IPS DF 4.7 (cell line): ENCODE data around the gene LRMDA.

Experiments used
- DNase-seq: peaks from one replicate; pipeline ENCODE4 v3.0.0-alpha.2; 2013; ENCODE audit warnings: low spot score; ENCODE audit errors: extremely low read depth

Gene LRMDA

DNA sequence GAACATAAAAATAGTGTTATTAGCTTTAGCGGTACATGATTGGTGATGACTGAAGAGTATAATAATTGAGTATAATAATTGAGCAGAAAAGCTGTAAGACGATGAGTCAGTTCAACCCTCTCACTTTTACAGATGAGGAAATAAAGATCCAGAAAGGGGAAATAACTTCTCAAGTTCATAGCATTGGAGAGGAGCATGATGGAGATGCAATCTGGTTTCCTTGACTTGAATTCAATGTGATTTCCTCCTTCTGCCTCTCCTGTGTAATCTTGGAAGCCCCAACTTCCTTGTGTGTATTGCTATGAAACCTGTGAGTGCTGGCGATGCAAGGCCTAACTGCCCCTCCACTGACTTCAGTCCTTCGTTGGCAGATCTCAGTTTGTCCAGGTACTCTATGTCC, 265.1 kb downstream of the LRMDA start:
- DNase-seq = no peak

DNA sequence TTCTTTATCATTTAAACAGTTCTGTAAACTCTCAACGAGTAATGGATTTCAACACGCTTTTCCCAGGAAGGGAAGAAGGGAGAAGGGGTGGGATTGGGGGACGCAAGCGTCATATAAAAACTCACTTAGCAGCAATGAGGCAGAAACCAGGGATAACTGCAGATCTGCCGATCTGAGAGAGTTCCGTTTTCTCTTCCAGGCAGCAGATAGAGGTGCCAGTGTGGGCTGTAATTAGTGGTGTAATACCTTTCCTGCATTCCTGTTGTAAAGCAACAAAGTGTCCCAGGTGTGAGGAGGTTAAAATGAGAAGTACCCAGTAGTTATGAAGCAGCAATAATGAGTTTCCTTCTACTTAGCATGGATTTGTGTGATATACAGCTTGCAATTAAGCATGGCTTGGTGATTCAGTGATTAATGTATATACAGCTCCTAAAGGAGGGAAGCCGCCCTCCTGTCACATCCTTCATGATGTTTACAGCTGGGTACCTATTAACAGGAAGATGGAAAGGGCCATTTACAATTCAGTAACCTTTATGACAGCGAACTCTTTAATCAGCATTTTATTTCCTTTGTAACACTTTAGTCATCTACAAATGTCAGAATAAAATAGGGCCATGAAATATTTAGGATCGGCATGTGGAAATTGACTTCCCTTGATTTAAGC, 271.9 kb downstream of the LRMDA start:
- DNase-seq = no peak

DNA sequence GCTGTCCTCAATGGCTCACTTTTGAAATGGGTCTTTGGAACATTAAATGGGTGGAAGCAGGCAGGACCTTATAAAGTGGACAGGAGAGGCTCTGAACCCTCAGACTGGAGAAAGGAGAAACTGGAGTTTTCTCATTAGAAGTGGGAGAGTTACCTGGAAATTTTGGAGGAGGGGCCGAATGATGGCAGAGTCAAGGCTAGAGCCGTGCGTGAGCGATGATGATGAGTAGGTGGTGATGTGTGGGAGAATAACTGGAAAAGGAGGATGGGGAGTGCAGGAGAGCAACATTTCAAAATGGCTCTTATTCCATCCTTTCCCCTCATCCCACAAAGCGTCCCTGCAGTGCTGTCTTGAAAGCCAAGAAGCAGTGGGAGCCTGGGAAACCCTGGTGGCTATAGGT, 274.0 kb downstream of the LRMDA start:
- DNase-seq = no peak

DNA sequence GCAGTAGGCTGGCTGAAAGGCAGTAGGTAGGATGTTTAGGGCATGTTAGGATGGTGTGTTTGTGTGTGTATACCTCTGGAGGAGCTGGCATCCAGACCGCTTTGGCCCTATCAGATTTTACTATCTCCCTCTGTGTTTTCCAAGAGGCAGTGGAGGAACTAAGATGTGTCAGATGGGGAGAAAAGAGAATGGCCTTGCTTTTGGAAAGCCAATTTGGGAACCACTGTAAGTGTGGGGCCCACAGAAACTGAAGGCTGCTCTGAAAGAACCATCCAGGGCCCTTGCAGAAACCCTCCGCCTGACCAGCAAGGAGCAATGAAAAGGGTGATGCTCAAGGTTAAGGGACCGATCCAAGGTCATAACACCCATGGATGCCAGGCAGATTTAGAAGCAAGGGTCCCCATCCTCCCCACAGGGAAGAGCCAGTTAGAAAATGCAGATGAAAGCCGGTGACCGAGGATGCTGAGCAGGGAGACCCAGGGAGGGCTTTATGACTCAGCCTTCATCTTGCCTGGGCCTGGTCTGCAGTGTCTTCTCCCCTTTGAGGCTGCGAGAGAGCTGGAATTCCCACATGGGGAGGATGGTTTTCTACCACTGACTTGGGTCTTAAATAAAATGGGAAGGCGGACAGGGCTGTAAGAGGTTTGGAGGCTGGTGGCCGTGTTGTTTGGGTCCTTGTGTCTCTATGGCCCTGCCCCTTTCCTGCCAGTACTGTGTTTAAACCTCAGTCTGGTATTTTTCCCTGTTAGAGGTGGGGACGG, 275.8 kb downstream of the LRMDA start:
- no peak for DNase-seq

DNA sequence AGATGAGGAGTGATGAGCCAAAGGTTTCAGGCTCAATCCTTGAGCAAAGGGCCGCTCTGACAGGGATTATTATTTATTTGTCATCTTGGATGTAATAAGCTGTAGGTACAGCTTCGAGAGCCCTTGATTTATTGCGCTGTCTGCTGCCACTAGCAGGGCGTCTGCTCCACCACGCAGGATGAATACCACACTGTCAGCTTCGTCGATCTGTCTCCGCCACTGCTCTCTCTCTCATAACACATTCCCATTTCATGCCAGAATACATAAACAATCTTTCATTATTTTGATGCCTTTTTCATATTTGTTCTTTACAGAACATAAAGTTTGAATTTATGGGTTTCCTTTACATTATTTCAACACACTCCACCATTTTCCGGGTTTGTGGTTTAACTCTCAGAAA, 276.6 kb downstream of the LRMDA start:
- DNase-seq = no peak

DNA sequence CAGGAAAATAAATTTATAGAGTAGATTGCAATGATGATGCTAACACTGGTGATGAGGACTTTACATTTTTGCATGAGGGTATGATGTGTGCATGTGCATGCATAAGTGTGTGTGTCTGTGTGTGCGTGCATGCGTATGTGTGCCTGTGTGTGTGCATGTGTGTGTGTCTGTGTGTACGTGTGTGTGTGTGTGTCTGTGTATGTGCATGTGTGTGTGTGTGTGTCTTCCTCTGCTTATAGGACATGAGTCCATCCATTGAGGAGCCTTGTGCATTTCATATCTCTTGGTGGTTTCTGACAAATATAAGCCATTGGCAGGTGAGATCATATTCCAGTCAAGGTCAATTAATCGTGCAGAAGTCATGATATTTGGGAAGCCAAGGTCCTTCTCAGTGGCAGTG, 277.8 kb downstream of the LRMDA start:
- DNase-seq = no peak

DNA sequence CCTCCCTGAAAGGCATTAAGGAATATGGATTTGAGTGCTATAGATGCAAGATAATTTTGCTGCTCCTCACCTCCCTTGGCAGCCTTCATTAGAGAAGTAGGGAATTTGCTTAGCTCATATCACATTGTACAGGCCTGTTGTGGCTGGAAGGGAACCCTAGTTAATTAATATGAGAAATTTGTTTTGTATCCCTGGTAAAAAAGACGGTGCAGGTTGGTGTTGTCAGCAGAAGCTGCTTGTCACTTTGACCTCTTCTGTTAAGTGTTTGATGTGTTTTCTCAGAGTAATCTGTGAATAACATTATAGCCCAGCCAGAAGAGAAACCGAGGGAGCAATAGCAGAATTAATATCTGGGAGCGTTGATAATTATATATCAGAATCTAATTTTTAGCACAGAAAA, 278.4 kb downstream of the LRMDA start:
- DNase-seq = no peak

DNA sequence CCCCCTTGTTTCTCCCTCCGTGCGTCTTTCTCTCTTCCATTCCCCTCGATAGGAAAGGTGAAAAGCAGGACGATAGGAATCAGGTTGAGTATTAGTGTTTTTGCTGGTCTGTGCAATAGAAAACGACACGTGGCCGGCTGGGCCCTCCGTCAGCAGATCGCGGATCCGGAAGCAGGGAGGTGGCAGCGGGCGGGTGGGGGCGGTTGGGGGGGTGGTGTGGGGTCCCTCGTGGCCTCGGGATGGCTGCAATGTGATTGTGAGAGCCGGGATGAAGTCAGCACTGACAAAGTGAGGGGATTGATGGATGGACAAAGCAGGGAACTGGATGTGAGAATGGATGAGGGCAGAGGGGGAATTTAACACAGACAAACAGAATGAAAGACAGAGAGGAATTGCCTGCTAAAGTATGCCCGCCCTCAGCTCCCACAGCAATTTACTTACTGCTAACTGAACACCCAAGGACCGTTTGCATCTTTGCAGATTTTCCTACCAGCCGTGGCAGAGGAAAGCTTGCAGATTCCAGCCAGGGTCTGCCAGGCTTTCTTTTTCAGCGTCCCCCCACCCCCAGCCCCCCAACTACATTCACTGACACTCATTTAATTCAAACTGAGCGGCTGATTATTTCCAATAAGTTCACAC, 280.9 kb downstream of the LRMDA start:
- no peak for DNase-seq

DNA sequence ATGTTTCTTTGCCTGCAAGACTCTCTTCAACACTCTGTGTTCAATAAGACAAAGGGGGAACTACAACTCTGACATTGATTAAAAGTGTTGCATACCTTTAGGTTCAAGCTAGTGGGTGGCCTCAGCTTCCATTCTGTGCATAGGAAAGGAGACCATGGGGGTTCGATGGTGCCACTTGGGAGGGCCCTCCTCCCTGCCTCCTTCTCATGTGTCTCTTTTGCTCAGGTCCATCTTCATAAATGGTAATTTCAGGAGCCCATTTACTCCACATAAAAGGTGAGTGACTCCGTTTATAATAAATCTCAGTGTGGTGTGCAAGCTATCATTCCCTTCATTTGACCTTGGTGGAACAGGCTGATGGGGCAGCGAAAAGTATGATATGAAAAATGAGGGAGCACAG, 285.1 kb downstream of the LRMDA start:
- DNase-seq = no peak

DNA sequence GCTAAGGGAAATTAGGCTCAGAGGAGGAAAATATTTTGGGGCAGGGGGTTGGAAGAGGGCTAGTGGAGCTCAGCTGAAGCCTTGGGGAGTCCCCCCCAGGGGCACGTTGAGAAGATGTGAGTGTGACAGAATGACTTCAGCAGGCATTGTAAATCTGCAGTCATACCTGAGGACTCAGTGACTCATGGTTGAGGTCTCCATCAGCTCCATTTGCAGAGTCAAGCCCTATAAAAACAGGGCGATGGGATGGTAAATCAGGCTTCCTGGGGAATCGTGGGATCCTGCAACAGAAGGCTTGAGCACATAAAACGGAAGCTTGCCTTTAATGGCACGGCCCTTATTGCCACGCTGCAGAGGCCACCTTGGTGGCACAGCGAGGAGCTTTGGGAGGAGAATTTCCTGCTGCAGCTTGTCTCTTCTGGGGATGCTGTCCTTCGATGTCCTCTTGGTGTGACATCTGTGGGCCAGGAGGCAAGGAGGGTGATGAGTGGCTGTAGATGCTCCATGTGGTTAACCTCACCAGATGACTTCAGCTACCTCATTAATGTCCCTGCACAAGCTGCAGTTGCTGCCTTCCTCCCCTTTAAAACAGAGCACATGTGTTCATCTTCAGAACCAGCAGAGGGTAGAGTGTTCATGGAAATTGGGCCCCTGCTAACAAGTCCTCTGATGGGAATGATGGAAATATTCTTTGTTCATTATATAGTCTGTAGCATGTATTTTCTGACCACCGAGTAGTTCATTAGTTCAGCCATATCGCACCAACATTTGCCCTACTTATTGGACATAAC, 285.9 kb downstream of the LRMDA start:
- DNase-seq = no peak

DNA sequence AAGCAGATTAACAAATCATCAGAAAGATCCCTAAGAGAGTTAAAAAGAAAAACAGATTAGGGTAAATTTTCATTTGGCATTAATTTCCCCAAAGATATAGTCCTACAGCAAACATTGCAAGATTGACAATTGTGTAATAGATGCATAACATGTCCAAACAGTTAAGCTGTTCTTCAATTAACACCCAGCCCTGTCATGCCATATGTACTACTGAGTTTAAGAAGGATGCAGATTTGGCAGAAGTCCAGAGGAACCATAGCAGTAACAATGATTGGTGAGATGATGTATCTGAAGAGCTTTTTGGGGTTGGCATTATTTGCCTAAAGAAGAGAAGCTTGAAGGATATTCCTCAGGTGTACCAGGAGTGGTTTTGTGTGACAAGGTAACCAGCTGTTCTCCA, 287.6 kb downstream of the LRMDA start:
- no peak for DNase-seq

DNA sequence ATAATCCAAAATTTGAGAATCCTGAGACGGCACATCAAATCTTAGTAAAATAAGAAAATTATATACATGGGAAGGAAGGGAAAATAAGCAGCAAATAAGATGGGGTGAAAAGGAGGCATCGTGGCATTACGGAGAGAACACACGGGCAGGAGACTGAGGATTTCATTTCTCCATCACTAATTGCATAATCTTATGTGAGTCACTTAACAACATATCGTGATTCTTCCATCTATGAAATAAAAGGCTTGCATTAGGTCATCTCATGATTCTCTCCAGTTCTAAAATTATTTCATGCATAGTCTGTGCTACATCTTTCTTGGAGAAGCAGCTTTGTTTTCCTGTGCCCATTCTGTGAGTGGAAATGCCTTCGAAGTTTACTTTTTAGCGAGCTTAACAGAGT, 288.7 kb downstream of the LRMDA start:
- no peak for DNase-seq

DNA sequence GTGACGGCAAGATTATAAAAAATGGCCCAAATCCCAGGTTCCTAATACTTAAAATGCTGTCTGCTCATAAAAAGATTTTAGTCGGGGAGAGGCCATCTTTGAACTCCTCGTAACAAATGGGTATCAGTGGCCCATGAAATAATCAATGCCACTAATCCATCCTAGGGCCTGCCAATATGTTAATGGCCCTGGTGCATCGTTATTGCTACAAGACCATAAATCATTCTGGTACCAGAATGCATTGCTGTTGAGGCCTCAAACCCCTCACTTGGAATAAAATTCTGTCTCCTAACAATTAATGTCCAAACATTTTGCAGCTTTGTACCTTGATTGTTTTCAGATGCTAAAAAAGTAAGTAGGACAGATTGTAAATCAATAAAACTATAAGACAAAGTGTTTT, 290.6 kb downstream of the LRMDA start:
- DNase-seq = no peak

DNA sequence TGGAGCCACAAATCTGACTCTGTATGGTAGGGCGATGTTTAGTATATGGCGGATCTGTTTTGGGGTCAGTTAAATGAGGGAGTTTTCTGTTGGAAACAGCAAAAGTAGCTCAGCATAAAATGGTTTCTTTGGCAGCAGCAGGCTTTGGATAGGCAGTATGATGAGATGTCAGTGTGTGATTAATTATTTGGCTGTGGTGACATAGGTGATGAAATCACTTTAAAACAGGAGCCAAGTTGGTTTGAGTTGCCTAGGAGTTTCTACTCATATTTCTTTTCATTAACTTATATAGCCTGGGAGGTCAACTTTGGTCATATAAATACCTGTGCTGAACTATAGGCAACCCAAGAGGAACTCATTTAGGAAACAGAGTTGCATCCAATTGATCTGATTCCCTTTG, 291.2 kb downstream of the LRMDA start:
- no peak for DNase-seq

DNA sequence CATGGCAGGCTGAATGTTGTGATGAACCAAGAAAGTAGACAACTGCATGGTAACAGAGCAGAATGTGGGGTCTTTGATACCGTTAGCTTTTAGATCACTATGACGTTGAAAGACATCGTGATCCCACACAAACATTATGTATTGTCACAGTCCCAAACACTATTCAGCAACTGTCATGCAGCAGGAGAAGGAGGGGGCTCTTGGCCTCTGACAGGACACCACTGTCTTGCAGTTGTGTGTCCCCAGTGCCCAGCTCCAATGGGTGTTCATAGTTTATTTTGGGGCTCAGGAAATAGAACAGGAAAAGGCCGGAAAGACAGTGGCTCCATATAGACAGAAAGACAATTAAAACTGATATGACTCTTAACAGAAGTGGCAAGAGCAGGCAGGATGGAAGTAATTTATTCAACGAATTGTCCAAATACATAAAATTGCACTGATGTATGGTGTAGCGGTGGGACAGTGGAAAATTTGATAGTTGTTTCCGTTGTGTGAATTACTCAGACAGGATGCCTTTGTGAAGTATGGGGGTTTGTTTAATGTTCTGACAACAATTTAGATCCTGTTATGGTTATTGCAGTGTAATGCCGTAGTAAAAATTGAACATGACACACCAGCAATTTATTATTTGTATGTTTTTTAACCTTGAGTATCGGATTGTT, 292.0 kb downstream of the LRMDA start:
- DNase-seq = no peak

DNA sequence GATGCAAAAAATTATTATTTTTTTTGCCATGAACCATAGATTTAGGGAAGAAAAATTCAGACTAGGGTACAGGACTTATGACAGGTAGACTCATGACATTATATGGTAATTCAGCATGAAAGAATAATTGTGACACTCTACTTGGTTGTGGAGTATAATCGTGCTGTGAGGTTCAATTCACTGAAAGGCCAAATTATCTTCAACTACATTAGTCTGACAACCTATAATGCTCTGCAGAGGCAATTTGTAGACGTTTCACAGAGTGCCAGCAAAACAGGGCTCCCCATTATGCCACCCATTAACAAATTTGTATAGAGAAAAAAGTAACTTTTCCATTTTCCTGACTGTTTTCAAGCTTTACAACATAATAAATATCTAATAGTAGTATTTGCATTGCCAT, 292.6 kb downstream of the LRMDA start:
- DNase-seq = no peak

DNA sequence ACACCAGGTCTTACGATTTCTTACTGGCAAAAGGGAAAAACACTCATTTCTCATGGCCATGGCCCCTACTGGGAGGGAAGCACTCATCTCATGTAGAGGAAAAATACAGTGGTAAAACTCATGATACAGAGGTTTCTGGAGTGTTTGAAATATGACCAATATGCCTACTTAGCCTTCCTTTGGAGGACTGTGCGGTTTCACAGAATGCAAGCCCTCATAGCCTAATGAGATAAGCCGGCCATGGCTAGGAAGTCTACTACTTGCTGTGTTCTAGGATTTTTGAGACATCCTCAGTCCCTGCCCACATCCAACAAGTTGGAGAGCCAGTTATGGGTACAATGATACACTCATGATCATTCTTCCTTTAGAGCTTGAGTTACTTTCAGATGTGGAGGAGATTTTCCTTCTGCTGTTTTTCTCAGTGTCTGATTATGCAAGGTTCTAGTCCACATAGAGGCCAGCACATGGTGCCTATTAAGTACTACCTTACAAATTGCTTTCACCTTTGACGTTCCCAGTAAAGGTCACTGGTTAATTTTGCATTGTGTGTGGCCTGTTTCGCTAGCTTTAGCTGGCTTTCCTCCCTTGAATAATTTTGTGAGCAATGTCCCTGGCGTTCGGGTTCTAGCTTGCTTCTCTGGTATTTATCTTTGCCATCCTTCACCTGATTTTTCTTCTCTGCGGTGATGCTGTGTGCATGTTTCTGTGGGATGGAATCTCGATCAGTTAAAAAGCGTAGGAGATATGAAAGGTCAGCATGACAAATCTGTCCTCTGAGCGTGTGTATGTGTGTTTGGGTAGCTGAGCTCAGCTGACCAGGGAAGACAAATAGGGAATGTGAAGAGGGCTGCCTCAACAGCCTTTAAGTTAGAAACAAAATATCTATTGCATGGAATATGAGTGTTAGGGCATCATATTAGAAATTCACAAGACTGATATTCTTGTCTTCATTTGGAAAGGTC, 295.4 kb downstream of the LRMDA start:
- DNase-seq = no peak

DNA sequence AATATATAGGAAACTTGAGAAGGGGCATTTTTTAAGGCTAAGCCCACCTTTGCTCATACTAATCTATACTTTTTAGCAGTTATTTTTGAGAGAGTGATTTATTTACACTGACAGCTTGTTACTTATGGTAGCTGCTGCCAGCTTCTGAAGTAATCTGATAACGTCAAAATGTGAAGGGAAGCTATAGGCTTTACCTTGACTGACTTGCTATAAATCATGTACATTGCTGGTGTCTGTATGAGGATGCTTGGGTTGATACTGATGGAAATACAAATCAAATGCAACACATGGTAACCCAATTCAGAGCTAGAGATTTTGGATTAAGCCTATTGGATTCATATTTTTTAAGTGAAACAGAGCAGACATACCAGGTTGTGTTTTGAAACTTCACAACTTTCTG, 299.4 kb downstream of the LRMDA start:
- no peak for DNase-seq

DNA sequence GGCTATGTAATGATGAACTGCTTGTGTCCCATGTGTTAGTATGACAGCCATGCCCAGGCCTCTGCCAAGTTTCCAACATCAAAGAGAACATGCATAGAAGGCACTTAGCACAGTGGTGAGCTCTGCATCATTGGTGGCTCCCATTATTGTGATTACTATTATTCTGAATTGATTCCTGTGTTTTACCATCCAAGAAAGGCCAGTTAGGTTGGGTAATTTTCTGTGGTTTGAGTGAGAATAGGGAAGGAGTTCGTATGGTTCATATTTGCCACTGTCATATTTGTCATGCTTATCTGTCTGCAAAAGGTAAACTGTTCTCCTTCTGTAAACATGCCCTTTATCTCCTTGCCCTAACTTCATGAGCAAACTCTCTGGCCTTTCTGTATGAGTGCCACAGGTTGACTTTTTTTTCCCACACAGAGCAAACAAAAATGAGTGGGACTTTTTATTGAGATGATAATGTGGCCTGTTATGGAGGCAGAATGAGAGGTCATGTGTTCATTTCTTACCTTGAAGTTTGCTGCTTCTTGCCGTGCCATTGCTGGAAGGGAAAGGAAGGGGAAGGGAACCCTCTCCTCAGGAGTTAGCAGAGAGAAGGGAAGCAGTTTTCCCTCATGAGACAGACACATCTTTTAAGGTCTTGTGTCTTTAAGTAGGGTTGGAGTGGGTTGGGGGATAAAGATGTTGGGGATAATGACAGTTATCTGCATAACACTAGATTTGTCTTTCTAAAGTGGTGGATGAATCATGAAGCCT, 301.9 kb downstream of the LRMDA start:
- no peak for DNase-seq
